ENCODE data around the gene ASAP3. TPM values are rescaled to one million over a fixed set of nuclear protein-coding genes. Genes with fewer than 3 reads are reported as not detected.

ASAP3 gene
- total and polyA plus RNA-seq, 2 of the 13 experiments (the other 11 are each of a cell fraction or from before 2014, with no cell fraction given): 32.6 to 37.0 TPM

DNA sequence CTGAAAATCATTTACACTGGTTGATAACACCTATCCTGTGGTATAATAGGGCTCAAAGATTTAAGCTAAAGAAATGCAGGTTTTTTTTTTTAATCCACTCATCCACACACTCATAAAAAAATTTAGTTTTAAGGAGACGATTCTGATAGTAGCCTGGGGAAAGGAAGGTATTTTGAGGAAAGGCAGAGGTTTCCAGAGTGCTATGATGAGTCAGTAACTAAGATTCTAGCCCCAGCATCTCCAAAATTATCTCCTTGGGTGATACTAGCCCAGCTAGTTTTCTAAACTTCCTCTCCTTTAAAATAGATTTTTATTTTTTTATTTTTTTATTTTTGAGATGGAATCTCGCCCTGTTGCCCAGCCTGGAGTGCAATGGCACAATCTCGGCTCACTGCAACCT, 20.7 kb downstream of the ASAP3 start:
- in situ Hi-C loops (cut with HindIII; ENCODE audit: extremely low pct_ligation_motif_present, low pct_unique_long_range_greater_than_20kb) (no loop called here), intact Hi-C loops (cut with micrococcal nuclease; ENCODE audit: unreplicated experiment) (no loop called here)
- Histone ChIP-seq H2AFZ (ENCODE audit: low read length) (no peak overlapping the region), H3K27ac (ENCODE audit: extremely low read length, insufficient read depth, low read length) (no peak overlapping the region), H3K36me3 (replicated peaks in 1 of 2; ENCODE audit: control insufficient read depth in 1 of 2, insufficient read depth in 2 of 2, low read length in 2 of 2) (no peaks in the 10 kb centered on the region; a peak in 1 of 5 replicates), H3K27me3 (ENCODE audit: control insufficient read depth in 1 of 2, insufficient read depth in 2 of 2, low read length in 2 of 2) (no peaks in the 10 kb centered on the region), H3K9ac (ENCODE audit: insufficient read depth, low read depth, low read length) (no peak overlapping the region), H3K9me3 (ENCODE audit: low read length) (no peaks in the 10 kb centered on the region), H3K4me1 (ENCODE audit: insufficient read depth, low read length) (peaks cover 48% of the 10 kb centered on the region), H4K20me1 (ENCODE audit: insufficient read depth, low read length) (no peaks in the 10 kb centered on the region), H3K4me3 (replicated peaks in 1 of 3; ENCODE audit: insufficient read depth in 1 of 3, low read depth in 2 of 3, low read length in 3 of 3) (no peak overlapping the region), H3K79me2 (ENCODE audit: insufficient read depth, low read length) (peaks cover 15% of the 10 kb centered on the region), H3K4me2 (ENCODE audit: low read depth, low read length) (no peak overlapping the region)
- TF ChIP-seq HDAC6 (IDR thresholded peaks at IDR 0.05; ENCODE audit: low read depth, low read length) (no peak), ZNF20 (CRISPR knock-in tag; IDR thresholded peaks at IDR 0.05) (no peak), FOXP1 (IDR thresholded peaks at IDR 0.05) (no peak), FOXP1 (CRISPR knock-in tag; IDR thresholded peaks at IDR 0.05) (no peak), DMAP1 (CRISPR knock-in tag; IDR thresholded peaks at IDR 0.05) (no peak), CEBPG (CRISPR knock-in tag; IDR thresholded peaks at IDR 0.05) (no peak), MAZ (IDR thresholded peaks at IDR 0.05; ENCODE audit: borderline replicate concordance, low read depth, low read length) (no peak), MAZ (CRISPR knock-in tag; IDR thresholded peaks at IDR 0.05; ENCODE audit: low read depth) (no peak), ZNF333 (CRISPR knock-in tag; IDR thresholded peaks at IDR 0.05; ENCODE audit: borderline replicate concordance) (no peak)
- TF ChIP-seq, protein P1, sequence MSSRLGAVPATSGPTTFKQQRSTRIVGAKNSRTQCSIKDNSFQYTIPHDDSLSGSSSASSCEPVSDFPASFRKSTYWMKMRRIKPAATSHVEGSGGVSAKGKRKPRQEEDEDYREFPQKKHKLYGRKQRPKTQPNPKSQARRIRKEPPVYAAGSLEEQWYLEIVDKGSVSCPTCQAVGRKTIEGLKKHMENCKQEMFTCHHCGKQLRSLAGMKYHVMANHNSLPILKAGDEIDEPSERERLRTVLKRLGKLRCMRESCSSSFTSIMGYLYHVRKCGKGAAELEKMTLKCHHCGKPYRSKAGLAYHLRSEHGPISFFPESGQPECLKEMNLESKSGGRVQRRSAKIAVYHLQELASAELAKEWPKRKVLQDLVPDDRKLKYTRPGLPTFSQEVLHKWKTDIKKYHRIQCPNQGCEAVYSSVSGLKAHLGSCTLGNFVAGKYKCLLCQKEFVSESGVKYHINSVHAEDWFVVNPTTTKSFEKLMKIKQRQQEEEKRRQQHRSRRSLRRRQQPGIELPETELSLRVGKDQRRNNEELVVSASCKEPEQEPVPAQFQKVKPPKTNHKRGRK (CRISPR knock-in tag; IDR thresholded peaks at IDR 0.05): no peak
- TF ChIP-seq, protein P2, sequence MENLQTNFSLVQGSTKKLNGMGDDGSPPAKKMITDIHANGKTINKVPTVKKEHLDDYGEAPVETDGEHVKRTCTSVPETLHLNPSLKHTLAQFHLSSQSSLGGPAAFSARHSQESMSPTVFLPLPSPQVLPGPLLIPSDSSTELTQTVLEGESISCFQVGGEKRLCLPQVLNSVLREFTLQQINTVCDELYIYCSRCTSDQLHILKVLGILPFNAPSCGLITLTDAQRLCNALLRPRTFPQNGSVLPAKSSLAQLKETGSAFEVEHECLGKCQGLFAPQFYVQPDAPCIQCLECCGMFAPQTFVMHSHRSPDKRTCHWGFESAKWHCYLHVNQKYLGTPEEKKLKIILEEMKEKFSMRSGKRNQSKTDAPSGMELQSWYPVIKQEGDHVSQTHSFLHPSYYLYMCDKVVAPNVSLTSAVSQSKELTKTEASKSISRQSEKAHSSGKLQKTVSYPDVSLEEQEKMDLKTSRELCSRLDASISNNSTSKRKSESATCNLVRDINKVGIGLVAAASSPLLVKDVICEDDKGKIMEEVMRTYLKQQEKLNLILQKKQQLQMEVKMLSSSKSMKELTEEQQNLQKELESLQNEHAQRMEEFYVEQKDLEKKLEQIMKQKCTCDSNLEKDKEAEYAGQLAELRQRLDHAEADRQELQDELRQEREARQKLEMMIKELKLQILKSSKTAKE (CRISPR knock-in tag; IDR thresholded peaks at IDR 0.05; ENCODE audit: borderline replicate concordance): no peak
- no peak for ATAC-seq
- ChIA-PET POLR2A (interaction anchor here (1.3 to 3.1 kb wide), 2 partner anchors 39 to 119 kb away, joined by 3 to 9 read pairs; partner anchors contain the start of genes HNRNPR and TCEA3), CTCF (ENCODE audit: low intra/inter-chr PET ratio, low total read pairs) (no interaction called here)
- no peak for FAIRE-seq
- BruUV-seq (replicated peaks): no TSS peak
- WGBS (ENCODE audit: low lambda C conversion rate): 90% methylated on average over 3 of the region's 3 CpGs
- no peak for DNase-seq (ENCODE audit: low spot score)

Data from HepG2 (cell line).